ENCODE measurements around the gene PRKN.

Gene PRKN

GRCh38 chr6:162369091-162369490 lies 358.5 kb downstream of the PRKN start:
- DNase-seq = no peak

GRCh38 chr6:162364488-162364887 lies 363.1 kb downstream of the PRKN start:
- DNase-seq = no peak

- DNase-seq = no peak
Measured at GRCh38 chr6:162363757-162364156, 363.8 kb downstream of the PRKN start.

- no peak for DNase-seq
Measured at GRCh38 chr6:162360901-162361567, 366.5 kb downstream of the PRKN start.

- DNase-seq = no peak
Measured at GRCh38 chr6:162358625-162359024, 368.9 kb downstream of the PRKN start.

- DNase-seq = no peak
Measured at GRCh38 chr6:162345051-162345511, 382.5 kb downstream of the PRKN start.

- DNase-seq = no peak
Measured at GRCh38 chr6:162344646-162345010, 382.9 kb downstream of the PRKN start.

- DNase-seq = no peak
Measured at GRCh38 chr6:162343936-162344645, 383.5 kb downstream of the PRKN start.

GRCh38 chr6:162343198-162343935 lies 384.2 kb downstream of the PRKN start:
- DNase-seq = no peak

GRCh38 chr6:162337412-162337811 lies 390.2 kb downstream of the PRKN start:
- no peak for DNase-seq

- DNase-seq = no peak
Measured at GRCh38 chr6:162336359-162336758, 391.2 kb downstream of the PRKN start.

- DNase-seq = no peak
Measured at GRCh38 chr6:162332365-162332764, 395.2 kb downstream of the PRKN start.

- no peak for DNase-seq
Measured at GRCh38 chr6:162331911-162332310, 395.7 kb downstream of the PRKN start.

- DNase-seq = no peak
Measured at GRCh38 chr6:162325826-162326225, 401.7 kb downstream of the PRKN start.

- no peak for DNase-seq
Measured at GRCh38 chr6:162325051-162325450, 402.5 kb downstream of the PRKN start.

GRCh38 chr6:162315291-162315690 lies 412.3 kb downstream of the PRKN start:
- DNase-seq = no peak

- DNase-seq = no peak
Measured at GRCh38 chr6:162313922-162314660, 413.5 kb downstream of the PRKN start.

GRCh38 chr6:162307865-162308264 lies 419.7 kb downstream of the PRKN start:
- no peak for DNase-seq

GRCh38 chr6:162306616-162307015 lies 420.9 kb downstream of the PRKN start:
- DNase-seq = no peak

- no peak for DNase-seq
Measured at GRCh38 chr6:162301128-162301527, 426.4 kb downstream of the PRKN start.

GRCh38 chr6:162294029-162294428 lies 433.5 kb downstream of the PRKN start:
- no peak for DNase-seq

- DNase-seq = no peak
Measured at GRCh38 chr6:162292915-162293314, 434.7 kb downstream of the PRKN start.

- DNase-seq = no peak
Measured at GRCh38 chr6:162290846-162291465, 436.6 kb downstream of the PRKN start.
